Breast epithelium (tissue), 4 donors: ENCODE results near the gene HECTD4. TPM values are rescaled to one million over a fixed set of nuclear protein-coding genes. Genes with fewer than 3 reads are reported as not detected.

Source experiments
- DNase-seq, 2 donors: peaks; one replicate each; pipeline ENCODE4 v3.0.0-alpha.2; 2019; ENCODE audit warnings: low spot score in 2 of 2
- H3K27ac ChIP-seq, 2 donors: fragments of 200-600 bp; sonication (generic) in 1 of 2; one replicate each; pipeline ENCODE4 v1.5.1; 2016 to 2019; ENCODE audit warnings: mild to moderate bottlenecking in 1 of 2
- H3K27me3 ChIP-seq, 2 donors: fragments of 200-600 bp; sonication (generic) in 1 of 2; one replicate each; pipeline versions ENCODE4 v1.5.1 to v1.6.0; 2017 to 2019; ENCODE audit warnings: control low read depth in 1 of 2, mild to moderate bottlenecking in 1 of 2
- H3K36me3 ChIP-seq: fragments of 200-600 bp; one replicate; pipeline ENCODE4 v1.5.1; 2019
- H3K4me1 ChIP-seq, 2 donors: fragments of 200-600 bp; sonication (generic); one replicate each; pipeline ENCODE4 v1.5.1; 2016 to 2019; ENCODE audit warnings: control low read depth in 1 of 2
- H3K4me3 ChIP-seq, 3 donors: fragments of 200-600 bp; sonication (generic); 1 replicate in 2 of 3; 2 replicates in 1 of 3; pipeline ENCODE4 v1.5.1; 2016 to 2019; ENCODE audit warnings: mild to moderate bottlenecking in 3 of 3, moderate library complexity in 2 of 3
- H3K9me3 ChIP-seq, 2 donors: fragments of 200-600 bp; sonication (generic) in 1 of 2; one replicate each; pipeline ENCODE4 v1.5.1; 2016 to 2019; ENCODE audit warnings: control low read depth in 1 of 2
- CTCF ChIP-seq, 3 donors: fragments of 450-650 bp; IDR thresholded peaks; one replicate each; pipeline ENCODE4 v1.5.1; 2016 to 2017; ENCODE audit warnings: antibody characterized with exemption in 3 of 3, mild to moderate bottlenecking in 3 of 3, moderate library complexity in 3 of 3
- POLR2A ChIP-seq: fragments of 450-650 bp; IDR thresholded peaks from one replicate; pipeline ENCODE4 v1.6.1; 2016; ENCODE audit warnings: antibody characterized with exemption, mild to moderate bottlenecking, moderate library complexity
- POLR2AphosphoS5 ChIP-seq, 3 donors: sonication (generic); formaldehyde crosslinking; IDR thresholded peaks; one replicate each; pipeline ENCODE4 v1.6.1; 2017; ENCODE audit warnings: antibody characterized with exemption in 3 of 3
- intact Hi-C: fragments of 100-400 bp; cut with DNase I; formaldehyde crosslinking; loops from one replicate; pipeline ENCODE4 v1.15.1; 2023; ENCODE audit warnings: low total_unique reads
- total RNA-seq, 3 donors: library from RNA; depleted of rRNA; stranded (reverse); fragments of >200 nt; gene quantifications; one replicate each; pipeline ENCODE4 v1.1.0, GENCODE V29; 2016

HECTD4 gene
- total RNA-seq, 3 donors from 2014 or later = 37.6 to 57.4 (median 49.5) TPM

DNA sequence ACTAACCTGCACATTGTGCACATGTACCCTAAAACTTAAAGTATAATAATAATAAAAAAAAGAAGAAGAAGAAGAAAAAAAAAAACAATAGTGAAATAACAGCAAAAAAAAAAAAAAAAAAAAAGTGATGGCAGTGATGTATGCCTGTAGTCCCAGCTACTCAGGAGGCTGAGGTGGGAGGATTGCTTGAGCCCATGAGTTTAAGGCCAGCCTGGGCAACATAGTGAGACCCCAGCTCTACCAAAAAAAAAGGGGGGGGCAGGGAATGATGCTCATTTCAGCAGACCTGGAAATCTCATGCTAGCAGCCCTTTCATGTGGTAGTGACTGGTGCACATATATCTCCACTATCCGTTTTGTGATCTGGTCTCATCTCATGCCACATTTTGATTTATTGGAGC lies 236.1 kb downstream of the HECTD4 start:
- H3K27me3 ChIP-seq = no peaks in the 10 kb centered on the region
- H3K9me3 ChIP-seq = no peaks in the 10 kb centered on the region
- H3K4me3 ChIP-seq = no peak overlapping the region
- peaks cover 6% of the 10 kb centered on the region for H3K36me3 ChIP-seq
- intact Hi-C loops = no loop called here
- no peak for DNase-seq
- TF ChIP-seq POLR2AphosphoS5 (IDR thresholded peaks at IDR 0.05) (no peak), CTCF (IDR thresholded peaks at IDR 0.05) (no peak), POLR2A (no peak)
- H3K4me1 ChIP-seq = no peaks in the 10 kb centered on the region
- no peak overlapping the region for H3K27ac ChIP-seq

- Histone ChIP-seq H3K36me3 (no peaks in the 10 kb centered on the region), H3K27me3 (no peaks in the 10 kb centered on the region), H3K4me3 (no peak overlapping the region), H3K27ac (no peak overlapping the region), H3K4me1 (no peaks in the 10 kb centered on the region), H3K9me3 (no peaks in the 10 kb centered on the region)
- TF ChIP-seq POLR2A (no peak), CTCF (IDR thresholded peaks at IDR 0.05) (no peak), POLR2AphosphoS5 (IDR thresholded peaks at IDR 0.05) (no peak)
- intact Hi-C loops = no loop called here
- no peak for DNase-seq
Measured at GRCh38 chr12:112140728-112141127, 241.5 kb downstream of the HECTD4 start.

- DNase-seq = no peak
- peaks cover 0 to 2% of the 10 kb centered on the region in 2 donors for H3K4me1 ChIP-seq
- H3K4me3 ChIP-seq = no peak overlapping the region
- peak overlapping the region in 1 of 2 donors; percentile 5 for H3K27ac ChIP-seq
- intact Hi-C loops = no loop called here
- no peaks in the 10 kb centered on the region for H3K27me3 ChIP-seq
- H3K36me3 ChIP-seq = no peaks in the 10 kb centered on the region
- no peaks in the 10 kb centered on the region for H3K9me3 ChIP-seq
- no peak for TF ChIP-seq CTCF (IDR thresholded peaks at IDR 0.05)
- no peak for TF ChIP-seq POLR2AphosphoS5 (IDR thresholded peaks at IDR 0.05)
- TF ChIP-seq POLR2A = no peak
Measured at GRCh38 chr12:112134731-112135130, 247.5 kb downstream of the HECTD4 start.

DNA sequence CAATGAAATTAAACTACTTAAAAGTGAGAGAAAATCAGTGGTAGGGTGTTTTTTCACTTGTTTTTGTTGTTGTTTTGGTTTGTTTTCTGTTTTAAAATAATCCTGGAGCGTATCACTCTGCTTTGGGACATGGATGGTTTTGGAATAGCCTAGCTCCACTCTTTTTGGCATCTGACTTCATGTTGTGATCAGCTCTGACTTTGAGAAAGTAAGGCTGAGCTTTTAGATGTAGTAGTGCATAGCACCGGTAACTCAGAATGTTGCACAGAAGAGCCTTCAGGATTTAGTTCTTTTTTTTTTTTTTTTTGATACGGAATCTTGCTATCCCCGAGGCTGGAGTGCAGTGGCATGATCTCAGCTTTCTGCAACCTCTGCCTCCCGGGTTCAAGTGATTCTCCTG lies 248.8 kb downstream of the HECTD4 start:
- Histone ChIP-seq H3K9me3 (no peaks in the 10 kb centered on the region), H3K4me1 (peaks cover 0 to 7% of the 10 kb centered on the region in 2 donors), H3K36me3 (no peaks in the 10 kb centered on the region), H3K27me3 (no peaks in the 10 kb centered on the region), H3K27ac (no peak overlapping the region), H3K4me3 (no peak overlapping the region)
- TF ChIP-seq CTCF (IDR thresholded peaks at IDR 0.05) = no peak
- no peak for TF ChIP-seq POLR2A
- TF ChIP-seq POLR2AphosphoS5 (IDR thresholded peaks at IDR 0.05) = no peak
- intact Hi-C loops = no loop called here
- no peak for DNase-seq

- no peaks in the 10 kb centered on the region for H3K36me3 ChIP-seq
- H3K4me1 ChIP-seq = peaks cover 0 to 17% of the 10 kb centered on the region in 2 donors
- intact Hi-C loops = no loop called here
- no peak for TF ChIP-seq POLR2AphosphoS5 (IDR thresholded peaks at IDR 0.05)
- no peak for TF ChIP-seq POLR2A
- no peak for TF ChIP-seq CTCF (IDR thresholded peaks at IDR 0.05)
- peak overlapping the region in 1 of 2 donors; percentile 73 for H3K27ac ChIP-seq
- H3K4me3 ChIP-seq = peak overlapping the region in 1 of 3 donors; percentile 37
- H3K9me3 ChIP-seq = no peaks in the 10 kb centered on the region
- DNase-seq = no peak
- no peaks in the 10 kb centered on the region for H3K27me3 ChIP-seq
Measured at GRCh38 chr12:112131686-112132085, 250.5 kb downstream of the HECTD4 start.
